GM19240 (cell line): Measurements from ENCODE around the gene RRAD.
A peak's percentile ranks its signal among the peaks of the same experiment; 100 is the strongest.
"Not testable (repeated sequence)": the region's sequence is repeated elsewhere in the genome, so short reads cannot be mapped to it uniquely, and the experiment has no call there.

ENCODE experiments used
- DNase-seq: peaks from one replicate; pipeline ENCODE4 v3.0.0; 2011; ENCODE audit warnings: low spot score; ENCODE audit not compliant: insufficient read length

The RRAD gene

GRCh38 chr16:66950971-66951790 is 25.8 kb upstream of the RRAD start:
- DNase-seq, result no peak

GRCh38 chr16:66950437-66950836 is 25.1 kb upstream of the RRAD start:
- no peak for DNase-seq

DNA sequence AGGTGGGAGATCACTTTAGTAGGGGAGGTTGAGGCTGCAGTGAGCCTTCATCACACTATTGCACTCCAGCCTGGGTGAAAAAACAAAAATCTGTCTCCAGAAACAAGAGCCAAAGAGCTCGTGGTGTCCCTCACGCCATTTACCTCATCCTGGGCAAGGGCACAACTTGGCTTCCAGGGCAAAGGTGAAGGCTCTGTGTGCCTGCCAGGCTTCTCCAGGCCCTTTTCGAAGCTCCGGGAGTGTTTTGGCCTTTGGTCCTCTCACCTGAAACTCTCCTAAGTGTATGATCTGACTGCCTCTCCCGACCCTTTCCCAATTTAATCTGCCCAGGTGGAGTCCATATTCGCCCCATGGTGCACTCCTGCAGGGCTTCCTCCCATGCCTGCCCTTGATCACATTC is 24.1 kb upstream of the RRAD start:
- DNase-seq, result no peak

GRCh38 chr16:66948837-66949225 is 23.5 kb upstream of the RRAD start:
- DNase-seq, result no peak

- no peak for DNase-seq
Observed at GRCh38 chr16:66948134-66948836, 22.9 kb upstream of the RRAD start.

DNA sequence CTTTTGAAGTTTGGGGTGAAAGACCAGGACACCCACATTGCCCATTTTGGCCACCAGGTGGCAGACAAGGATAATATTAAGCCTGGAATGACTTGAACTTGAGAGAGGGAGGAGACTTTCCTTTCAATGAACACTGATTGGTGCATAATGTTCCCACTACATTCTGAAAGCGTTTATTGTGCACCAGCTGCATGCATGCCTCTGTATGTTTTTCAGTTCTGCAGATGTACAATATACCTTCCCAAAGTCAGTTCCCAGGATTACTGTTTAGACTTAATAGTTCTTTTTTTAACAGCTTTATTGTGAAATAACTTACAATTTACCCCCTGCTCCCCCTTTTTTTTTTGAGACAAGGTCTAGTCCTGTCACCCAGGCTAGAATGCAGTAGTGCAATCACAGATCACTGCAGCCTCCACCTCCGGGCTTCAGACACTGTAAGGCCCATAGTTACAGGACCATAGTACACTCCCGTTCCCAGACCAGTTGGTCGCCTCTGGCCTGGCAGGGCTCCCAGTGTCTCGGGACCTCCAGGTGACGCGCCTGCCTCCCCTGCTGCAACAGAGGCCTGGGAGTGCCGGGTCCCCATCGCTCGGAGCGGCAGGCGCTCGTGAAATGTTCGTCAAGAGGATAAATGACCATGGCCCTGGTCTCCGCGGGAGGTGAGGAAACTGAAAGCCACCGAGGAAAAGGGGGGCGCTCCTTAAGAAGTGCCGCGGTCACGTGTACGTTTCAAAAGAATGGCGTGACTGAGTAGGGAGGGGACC is 22.1 kb upstream of the RRAD start:
- DNase-seq, result peak; percentile 71

DNA sequence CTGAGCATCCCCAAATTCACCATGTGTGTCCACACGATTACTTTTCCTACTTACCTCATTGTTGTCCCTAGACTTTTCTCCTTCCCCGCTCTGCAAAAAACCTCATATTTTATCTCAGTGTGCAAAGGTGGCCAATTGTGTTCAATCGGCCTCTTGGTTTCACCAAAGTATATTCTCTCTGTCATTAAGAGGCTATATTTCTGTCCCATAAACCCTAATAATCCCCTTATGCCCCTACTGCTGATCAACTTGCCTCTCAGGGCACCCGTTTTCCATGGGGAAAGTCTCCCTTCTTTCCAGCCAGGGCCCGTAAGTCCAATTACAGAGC is 21.6 kb upstream of the RRAD start:
- DNase-seq, result no peak

DNA sequence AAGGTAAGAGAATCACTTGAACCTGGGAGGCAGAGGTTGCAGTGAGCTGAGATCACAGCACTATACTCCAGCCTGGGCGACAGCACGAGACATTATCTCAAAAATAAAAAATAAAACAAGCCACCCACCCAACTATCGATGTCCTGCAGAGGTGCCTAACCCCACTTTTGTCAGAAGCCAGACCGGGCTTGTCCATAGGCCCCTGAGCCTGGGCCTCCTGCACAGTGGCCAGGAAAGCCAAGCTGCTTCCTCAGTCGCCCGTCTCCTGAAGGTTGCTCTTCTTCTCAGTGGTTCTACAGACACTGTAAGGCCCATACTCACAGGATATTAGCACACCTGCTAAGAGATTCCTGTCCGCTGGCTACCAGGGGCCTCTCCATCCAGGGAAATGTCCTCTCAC is 21.2 kb upstream of the RRAD start:
- no peak for DNase-seq

- DNase-seq, result no peak
Observed at GRCh38 chr16:66945939-66946338, 20.6 kb upstream of the RRAD start.

DNA sequence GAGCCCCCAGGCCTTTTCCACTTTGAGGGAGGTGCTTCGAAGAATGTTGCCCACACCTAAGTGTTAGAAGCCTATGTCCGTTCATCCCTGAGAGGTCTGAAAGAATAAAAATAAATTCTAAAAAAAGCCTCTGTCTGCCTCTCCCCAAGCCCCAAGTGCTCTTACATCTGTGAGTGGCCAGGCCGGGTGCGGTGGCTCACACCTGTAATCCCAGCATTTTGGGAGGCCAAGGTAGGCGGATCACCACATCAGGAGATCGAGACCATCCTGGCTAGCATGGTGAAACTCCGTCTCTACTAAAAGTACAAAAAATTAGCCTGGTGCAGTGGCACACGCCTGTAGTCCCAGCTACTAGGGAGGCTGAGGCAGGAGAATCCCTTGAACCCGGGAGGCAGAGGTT is 19.6 kb upstream of the RRAD start:
- DNase-seq, result not testable (repeated sequence)

DNA sequence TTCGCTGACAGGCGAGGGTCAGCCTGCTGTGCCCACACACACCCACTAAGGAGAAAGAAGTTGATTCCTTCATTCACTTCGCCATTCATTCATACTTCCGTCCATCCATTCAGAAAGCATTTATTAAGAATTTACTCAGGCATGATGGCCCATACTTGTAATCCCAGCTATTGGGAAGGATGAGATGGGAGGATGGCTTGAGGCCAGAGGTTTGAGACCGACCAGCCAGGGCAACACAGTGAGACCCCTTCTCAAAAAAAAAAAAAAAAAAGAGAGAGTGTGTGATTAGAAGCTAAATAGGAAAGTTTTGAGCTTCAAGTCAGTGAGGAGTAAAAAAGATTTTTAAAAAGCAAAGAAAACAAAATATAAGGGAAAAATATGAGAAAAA is 18.7 kb upstream of the RRAD start:
- DNase-seq, result no peak

- no peak for DNase-seq
Observed at GRCh38 chr16:66943426-66944053, 18.2 kb upstream of the RRAD start.

- no peak for DNase-seq
Observed at GRCh38 chr16:66942981-66943380, 17.6 kb upstream of the RRAD start.

DNA sequence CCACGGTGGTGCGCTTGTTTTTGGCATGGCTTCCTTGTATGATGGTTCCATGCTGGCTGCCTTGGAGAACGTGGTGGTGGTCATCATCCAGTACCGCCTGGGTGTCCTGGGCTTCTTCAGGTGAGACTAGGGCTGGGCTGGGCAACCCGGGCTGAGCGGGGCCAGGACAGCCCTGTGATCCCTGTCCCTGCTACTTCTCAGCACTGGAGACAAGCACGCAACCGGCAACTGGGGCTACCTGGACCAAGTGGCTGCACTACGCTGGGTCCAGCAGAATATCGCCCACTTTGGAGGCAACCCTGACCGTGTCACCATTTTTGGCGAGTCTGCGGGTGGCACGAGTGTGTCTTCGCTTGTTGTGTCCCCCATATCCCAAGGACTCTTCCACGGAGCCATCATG is 14.9 kb upstream of the RRAD start:
- DNase-seq, result no peak

- no peak for DNase-seq
Observed at GRCh38 chr16:66939366-66939765, 14.0 kb upstream of the RRAD start.

- DNase-seq, result no peak
Observed at GRCh38 chr16:66937725-66938337, 12.5 kb upstream of the RRAD start.

DNA sequence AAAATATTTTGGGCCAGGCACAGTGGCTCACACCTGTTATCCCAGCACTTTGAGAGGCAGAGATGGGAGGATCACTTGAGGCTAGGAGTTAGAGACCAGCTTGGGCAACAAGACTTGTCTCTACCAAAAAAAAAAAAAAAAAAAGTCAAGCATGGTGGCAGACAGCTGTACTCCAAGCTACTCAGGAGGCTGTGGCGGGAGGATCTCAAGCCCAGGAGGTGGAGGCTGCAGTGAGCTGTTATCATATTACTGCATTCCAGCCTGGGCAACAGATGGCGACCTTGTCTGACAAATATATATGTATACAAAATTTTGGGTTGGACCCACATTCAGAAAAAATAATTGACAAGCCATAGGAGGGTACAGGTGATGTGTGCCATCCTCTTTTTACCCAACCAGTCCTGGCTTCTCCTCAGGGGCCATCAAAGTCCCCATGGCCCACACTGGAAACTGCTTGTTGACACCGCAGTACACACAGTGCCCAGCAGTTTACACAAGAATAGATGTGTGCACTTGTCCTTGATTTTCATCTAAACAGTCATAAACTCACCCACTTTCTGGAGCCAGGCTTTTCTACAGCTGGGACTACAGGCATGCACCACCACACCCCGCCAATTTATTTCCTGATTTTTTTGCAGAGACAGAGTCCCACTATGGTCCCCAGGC is 11.7 kb upstream of the RRAD start:
- DNase-seq, result no peak

- no peak for DNase-seq
Observed at GRCh38 chr16:66936462-66936861, 11.1 kb upstream of the RRAD start.

DNA sequence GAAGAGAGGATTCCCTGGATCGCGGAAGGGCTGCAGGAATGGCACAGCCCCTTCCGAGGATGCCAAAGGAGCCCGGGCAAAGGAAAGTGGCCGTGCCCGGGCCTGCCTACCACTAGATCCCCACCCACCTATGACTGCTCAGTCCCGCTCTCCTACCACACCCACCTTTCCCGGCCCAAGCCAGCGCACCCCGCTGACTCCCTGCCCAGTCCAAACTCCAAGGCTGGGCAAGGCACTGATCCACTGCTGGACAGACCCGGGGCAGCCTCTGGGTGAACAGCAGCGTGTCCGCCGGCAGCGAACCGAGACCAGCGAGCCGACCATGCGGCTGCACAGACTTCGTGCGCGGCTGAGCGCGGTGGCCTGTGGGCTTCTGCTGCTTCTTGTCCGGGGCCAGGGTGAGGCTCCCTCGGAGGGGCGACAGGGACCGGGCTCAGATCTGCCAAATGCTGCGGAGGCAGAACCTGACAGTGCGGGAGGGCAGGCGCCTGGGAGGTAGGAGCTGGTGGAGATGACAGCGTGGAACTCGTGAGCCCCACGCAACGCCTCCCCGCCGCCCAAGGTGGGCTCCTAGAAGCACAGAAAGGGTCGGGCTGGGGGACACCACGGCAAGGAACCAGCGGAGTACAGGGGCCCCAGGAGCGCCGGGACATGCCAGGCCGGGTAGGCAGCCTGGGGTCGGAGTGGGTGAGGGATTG is 10.1 kb upstream of the RRAD start, which contains the start of gene CES2:
Gene CES2 (plus strand): TSS at position 203 of the 698 bp plus-strand sequence. CDS start 120 bp downstream, at position 323.
- no peak for DNase-seq

DNA sequence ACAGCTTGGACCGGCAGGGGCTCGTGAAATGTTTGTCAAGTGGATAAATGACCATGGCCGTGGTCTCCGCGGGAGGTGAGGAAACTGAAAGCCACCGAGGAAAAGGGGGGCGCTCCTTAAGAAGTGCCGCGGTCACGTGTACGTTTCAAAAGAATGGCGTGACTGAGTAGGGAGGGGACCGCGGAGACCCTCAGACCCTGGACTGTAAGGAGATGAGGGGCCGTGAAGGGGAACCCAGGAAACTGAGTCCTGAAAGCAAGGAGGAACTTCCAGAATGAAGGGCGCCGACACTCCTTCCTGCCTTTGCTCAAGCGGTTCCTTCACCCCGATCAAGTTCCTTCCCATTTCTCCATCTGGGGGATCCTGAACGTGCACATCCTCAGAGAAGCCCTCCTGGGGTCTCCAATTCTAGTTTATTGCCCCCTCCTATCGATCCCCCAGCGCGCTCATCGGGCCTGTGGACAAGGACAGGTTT is 9.5 kb upstream of the RRAD start:
- not testable (repeated sequence) for DNase-seq
